GM18511 (cell line): Measurements from ENCODE around the gene CD163L1.

Experiments used
- ATAC-seq: cut with Tn5 transposase; IDR thresholded peaks from one replicate; pipeline ENCODE4 v1.9.1; 2021; ENCODE audit warnings: mild to moderate bottlenecking, moderate library complexity; ENCODE audit not compliant: unreplicated experiment

Gene CD163L1

DNA sequence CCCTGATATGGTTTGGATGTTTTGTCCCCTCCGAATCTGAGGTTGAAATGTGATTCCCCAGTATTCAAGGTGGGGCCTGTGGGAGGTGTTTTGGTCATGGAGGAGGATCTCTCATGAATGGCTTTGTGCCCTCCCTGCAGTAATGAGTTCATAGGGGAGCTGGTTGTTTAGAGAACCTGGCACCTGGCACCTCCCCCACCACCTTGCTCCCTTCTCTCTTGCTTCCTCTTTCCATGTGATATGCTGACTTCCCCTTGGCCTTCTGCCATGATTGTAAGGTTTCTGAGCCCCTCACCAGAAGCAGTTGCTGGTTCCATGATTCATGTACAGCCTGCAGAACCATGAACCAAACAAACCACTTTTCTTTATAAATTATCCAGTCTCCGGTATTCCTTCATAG, 32.6 kb downstream of the CD163L1 start:
- ATAC-seq: no peak

DNA sequence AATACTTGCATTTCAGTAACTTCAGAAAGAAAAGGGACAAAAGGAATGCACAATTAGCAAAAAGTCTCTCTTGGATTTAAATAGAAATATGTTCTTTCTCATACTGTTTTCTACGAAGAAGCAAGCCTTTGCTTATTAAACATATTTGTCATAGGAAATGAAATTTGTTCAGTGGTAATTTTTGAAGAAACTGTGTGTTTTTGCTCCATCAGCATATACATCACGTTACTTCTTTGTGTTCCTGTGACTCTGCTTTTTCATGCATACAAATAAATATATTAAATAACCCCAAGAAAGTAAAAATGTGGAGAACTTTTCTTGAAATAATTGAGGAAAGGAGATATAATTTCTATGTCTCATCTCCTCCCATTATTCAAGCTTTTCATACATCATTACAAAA, 39.7 kb downstream of the CD163L1 start:
- ATAC-seq: no peak

DNA sequence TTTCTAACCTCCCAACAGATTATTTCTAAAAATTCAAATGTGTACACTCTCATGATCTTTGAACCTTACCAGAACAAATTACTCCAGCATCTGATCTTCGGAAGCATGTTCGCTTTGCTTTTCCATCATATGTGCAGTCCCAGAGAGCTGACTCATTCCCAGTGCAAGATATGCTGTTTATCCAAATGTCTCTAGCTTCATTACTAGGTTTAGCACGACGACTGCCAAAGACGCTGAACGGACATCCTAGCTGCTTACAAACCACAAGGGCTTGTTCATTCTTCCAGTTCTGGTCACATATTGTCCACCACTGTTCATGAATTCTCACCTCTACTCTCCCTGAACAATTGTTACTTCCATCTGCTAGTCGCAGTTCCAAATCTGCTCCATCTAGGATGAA, 40.5 kb downstream of the CD163L1 start:
- no peak for ATAC-seq

DNA sequence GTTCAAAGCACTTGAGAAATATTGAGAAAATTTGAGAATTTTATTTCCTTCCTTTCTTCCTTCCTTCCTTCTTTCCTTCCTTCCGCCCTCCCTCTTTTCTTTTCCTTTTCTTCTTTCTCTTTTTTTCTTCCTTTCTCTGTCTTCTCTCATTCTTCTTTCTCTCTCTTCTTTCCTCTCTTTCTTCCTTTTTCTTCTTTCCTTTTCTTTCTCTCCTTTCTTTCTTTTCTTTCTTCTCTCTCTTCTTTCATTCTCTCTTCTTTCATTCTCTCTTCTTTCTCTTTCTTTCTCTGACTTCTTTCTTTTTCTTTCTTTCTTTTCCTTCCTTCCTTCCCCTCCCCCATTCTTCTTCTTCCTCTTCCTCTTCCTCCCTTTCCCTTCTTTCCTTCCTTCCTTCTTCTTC, 44.9 kb downstream of the CD163L1 start:
- ATAC-seq: no peak

DNA sequence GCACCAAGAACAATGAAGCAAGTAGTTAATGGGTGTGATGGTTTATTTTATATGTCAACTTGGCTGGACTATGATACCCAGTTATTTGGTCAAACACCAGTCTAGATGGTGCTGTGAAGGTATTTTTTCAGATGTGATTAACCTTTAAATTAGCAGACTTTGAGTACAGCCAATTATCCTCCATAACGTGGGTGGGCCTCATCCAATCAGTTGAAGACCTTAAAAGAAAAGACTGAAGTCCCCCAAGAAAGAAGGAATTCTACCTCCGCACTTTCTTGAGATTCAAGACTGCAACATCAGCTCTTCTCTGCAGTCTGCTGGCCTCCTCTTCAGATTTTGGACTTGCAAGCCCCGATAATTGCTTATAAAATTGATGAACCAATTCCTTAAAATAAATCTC, 47.5 kb downstream of the CD163L1 start:
- ATAC-seq: no peak

DNA sequence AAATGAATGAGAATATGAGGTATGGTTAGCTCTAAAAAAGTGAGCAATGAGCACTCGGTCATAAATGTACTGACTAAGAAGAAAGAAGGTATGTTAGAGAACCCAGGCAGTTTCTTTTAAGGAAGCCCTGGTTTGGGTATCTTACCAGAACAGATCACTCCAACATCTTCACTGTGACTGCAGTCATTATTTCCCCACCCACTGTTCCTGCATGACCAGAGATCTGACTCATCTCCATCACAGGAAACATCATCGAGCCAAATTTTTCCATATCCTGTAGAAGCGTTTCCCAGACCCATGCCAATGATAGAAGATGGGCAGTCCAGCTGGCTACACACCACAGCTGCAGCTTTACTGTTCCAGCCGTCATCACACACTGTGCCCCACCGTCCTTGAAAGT, 48.0 kb downstream of the CD163L1 start:
- ATAC-seq: no peak

DNA sequence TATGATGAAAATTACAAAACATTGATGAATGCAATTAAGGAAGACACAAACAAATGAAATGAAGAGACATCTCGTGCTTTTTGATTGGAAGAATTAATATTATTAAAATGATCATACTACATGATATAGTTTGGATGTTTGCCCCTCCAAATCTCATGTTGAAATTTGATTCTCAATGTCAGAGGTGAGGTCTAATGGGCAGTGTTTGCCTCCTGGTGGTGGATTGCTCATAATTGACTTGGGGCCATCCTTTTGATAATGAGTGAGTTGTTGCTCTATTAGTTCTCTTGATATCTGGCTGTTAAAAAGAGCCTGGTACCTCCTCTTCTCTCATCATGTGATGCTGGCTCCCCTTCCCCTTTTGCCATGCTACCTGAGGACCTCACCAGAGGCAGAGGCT, 56.7 kb downstream of the CD163L1 start:
- ATAC-seq: no peak

DNA sequence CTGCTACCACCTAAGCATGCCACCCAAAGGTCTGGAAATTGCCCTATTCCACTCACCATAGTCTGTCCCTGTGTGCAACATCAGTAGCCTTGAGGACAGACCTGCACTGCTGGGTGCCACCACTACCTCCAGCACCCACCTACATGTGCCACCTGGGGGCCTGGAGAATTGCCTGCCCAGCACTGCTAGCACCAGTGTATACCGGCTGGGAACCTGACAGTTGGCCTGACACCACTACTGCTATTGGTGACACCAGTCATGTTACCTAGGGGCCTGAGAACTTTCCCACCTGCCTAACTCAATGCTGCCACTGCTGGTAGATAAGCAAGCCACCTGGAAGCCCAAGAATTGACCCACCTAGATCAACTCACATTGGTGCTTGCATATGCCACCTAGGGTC, 60.8 kb downstream of the CD163L1 start:
- no peak for ATAC-seq

DNA sequence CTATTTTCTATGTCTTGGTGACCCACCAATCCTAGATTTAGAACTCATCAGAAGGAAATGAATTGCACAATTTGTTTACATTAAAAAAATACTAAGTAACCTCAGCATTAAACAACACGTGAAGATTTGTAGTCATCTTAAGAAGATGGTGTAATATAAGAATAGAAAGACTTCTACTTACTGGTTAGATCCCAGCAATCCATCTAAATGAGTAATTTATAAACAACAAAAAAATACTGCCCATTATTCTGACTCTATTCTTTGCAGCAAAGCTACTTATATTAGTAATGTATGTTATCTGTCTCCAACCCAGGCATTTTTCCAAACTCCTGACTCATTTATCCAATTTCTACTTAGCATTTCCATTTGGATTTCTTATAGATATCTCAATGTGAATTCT, 67.8 kb downstream of the CD163L1 start:
- ATAC-seq: no peak

DNA sequence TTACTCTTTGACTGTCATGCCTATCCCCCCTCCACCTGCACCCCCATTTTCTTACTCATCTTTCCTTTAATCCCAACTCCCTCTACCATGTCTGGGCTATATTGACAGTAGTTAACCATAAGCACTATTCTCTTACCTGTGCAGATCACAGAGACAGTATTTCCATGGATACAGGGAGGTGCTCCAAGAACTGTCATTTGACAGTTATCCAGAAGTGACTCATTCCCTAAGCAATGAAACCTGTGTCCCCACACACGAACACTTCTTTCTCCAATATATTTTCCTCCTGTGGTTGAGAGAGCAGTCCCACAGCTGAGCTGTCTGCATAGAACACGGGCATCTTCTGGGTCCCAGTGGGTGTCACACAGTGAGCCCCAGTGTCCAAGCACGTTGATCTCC, 68.8 kb downstream of the CD163L1 start:
- ATAC-seq: no peak

DNA sequence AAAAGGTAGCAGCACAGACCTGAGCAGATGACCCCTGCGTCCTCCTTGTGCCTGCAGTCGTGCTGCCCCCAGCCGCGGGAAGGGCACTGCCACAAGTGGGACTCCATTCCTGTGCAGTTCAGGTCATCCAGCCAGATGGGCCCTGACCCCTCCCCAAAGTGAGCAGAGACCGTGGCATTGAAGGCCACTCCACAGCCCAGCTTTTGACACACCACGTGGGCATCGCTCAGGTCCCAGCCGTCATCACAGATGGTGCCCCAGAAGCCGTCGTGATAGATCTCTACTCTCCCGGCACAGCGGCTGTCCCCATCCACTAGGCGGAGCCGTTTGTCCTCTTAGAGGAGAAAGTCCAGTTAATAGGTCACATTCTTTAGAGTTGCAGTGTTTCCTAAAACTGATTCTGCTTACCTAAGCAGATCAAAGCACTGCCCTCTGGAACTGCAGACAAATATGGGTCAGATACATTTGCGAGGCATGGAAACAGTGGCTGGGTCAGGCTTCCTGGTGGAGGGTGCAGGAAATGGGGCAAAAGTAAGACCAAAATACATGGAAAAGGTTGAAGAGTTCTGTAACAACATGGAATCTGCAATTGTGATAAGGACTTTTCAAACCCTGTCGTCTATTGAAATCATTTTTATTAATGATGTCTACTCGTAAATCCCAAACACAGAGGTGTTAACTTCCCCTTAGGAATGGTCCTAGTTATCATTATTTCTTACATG, 69.4 kb downstream of the CD163L1 start:
- ATAC-seq: no peak

DNA sequence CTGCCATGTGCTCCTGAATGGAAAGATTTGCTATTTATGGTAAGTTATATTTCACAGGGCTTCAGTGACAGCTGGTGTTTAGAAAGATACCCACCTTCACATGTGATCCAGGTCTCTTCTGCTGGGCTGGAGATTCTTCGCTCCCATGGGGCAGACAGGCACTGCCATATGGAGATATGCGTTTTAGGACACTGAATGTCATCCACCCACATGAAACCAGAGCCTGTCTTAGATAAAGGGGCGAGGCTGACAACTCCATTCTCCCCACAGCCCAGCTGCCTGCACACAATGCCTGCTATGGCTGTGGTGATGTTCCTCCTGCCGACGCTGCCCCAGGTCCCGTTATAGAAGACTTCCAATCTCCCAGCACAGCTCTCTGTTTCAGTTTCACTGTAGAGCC, 70.7 kb downstream of the CD163L1 start:
- no peak for ATAC-seq

DNA sequence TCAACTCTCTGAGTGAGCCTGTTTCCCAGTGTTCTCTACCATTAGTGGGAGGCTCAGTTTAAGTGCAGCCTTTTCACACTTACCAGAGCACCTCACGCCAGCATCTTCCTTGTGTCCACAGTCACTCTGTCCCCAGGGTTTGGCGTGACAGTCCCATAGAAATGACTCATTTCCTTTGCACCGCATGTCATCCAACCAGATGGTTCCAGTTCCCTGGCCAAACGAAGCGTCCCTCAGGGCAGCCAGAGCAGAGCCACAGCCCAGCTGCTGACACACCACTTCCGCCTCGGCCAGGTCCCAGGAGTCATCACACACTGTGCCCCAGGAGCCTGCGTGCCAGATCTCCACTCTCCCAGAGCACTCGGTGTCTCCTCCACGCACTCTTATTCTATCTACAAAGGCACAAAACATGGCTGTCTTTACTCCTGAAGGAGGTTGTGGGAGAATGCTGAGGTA, 74.7 kb downstream of the CD163L1 start:
- no peak for ATAC-seq

DNA sequence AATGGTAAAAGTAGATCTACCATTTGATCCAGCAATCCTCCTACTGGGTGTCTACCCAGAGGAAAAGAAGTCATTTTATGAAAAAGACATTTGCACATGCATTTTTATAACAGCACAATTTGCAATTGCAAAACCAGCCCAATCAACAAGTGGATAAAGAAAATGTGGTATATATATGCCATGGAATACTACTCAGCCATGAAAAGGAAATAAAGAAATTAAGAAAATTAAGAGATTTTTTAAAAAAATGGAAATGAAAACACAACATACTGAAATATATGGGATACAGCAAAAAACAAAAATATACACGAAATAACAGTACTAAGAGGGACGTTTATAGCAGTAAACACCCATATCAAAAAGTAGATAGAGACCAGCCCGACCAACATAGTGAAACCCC, 81.2 kb downstream of the CD163L1 start:
- no peak for ATAC-seq

DNA sequence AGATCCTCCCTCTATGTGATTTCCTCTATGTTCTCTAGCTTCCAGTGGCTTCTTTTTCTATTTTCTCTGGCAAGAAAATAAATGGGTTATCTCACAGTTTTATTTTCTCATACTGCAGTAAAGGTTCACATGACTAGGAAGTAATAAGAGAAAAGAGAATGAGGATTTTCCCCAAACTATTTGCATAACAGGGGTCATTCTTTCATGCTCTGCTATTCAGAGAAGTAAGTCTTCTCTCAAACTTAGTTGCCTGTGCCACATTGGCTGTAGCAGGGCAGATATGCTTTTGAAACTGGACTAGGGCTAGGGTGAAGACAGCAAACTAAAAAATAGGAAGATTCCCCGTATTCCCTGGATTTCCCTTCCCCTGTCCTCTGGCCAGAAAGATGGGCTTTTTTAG, 82.7 kb downstream of the CD163L1 start:
- no peak for ATAC-seq

DNA sequence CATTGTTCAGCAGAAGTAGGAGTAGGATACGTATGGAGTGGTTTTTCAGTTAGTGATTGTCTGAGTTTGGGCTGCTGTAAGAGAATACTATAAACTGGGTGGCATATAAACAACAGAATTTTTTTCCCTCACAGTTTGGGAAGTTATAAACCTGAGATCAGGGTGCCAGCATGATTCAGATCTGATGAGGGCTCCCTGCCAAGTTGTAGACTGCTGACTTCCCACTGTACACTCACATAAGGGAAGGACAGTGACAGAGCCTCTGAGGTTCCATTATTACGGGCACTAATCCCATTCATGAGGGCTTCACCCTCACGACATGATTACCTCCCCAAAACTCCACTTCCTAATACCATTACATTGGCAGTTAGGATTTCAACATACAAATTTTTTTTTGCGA, 89.4 kb downstream of the CD163L1 start:
- no peak for ATAC-seq

DNA sequence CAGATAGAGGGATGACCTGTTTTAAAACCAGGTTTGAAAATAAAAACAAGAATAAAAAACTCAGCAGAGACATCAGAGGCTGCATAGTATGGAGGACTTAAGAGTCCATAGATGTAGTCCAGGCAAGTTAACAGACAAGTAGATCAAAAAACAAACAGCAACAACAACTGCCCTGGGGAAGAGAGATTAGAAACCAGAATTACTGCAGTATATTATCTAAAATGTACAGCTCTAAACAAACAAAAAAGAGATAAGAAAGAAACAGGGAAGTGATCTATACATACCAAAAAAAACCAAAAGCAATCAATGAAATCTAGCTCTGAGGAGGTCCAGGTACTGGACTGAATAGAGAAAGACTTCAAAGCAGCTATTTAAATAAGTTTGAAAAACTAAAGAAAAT, 91.3 kb downstream of the CD163L1 start:
- ATAC-seq: no peak

DNA sequence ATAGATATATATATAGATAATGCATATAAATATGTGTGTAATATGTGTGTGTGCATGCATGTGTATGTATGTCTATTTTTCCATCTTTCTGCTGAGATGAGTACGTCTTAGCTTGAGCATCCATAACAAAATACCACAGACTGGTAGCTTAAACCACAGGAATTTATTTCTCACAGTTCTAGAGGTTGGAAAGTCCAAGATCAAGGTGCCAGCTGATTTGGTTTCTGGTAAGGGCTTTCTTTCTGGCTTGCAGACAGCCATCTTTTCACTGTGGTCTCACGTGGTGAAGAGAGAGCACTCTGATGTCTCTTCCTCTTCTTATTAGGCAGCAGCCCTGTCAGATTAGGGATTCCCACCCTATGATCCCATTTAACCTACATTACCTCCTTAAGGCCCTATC, 92.8 kb downstream of the CD163L1 start:
- ATAC-seq: no peak

DNA sequence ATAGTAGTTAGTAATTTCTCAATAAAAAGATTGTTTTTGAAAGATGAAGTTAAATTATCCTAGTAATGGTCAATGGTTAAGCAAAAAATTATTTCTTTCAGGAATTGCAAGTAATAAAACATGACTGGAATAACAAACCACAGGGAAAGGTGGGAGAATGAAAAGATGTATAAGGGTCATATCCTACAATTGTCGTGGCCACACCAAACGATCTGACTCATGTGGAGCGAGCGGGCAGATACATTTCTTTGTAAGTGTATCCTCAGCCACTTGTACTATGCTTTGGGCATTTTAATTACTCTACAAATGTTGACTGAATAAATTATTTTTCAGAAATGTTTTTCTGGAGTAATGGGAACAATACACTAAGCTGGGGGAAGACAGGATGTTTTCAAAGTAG, 94.5 kb downstream of the CD163L1 start:
- ATAC-seq: no peak

DNA sequence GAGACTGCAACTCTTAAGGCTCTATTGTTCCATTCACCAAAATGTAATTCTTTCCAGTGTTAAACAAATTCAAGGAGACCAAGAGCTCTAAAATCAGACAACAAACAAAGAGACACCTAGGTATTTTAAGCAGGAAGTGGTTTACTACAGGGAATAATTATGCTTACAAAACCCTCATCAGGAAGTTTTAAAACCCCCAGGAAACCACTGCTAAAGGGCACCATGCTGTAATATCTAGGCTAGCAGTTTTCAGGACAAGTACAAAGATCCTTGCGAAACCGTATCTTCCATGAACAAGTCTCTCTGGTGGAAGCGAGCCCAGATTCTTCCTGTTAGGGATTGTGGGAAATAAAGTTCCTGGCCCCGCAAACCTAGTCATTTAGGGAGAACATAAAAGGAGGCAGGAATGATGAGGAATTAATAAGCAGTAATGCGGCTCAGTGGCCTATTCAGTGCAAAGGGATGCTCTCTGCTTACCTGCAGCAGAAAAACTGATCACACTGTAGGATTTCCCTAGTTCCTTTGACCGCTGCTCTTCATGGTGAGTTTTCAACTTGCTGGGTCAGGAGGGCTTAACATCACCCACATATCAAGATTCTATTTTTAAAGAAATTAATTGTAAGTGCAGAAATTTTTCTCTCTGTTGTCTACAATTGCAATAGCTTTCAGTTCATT, 97.3 kb downstream of the CD163L1 start:
- ATAC-seq: no peak

DNA sequence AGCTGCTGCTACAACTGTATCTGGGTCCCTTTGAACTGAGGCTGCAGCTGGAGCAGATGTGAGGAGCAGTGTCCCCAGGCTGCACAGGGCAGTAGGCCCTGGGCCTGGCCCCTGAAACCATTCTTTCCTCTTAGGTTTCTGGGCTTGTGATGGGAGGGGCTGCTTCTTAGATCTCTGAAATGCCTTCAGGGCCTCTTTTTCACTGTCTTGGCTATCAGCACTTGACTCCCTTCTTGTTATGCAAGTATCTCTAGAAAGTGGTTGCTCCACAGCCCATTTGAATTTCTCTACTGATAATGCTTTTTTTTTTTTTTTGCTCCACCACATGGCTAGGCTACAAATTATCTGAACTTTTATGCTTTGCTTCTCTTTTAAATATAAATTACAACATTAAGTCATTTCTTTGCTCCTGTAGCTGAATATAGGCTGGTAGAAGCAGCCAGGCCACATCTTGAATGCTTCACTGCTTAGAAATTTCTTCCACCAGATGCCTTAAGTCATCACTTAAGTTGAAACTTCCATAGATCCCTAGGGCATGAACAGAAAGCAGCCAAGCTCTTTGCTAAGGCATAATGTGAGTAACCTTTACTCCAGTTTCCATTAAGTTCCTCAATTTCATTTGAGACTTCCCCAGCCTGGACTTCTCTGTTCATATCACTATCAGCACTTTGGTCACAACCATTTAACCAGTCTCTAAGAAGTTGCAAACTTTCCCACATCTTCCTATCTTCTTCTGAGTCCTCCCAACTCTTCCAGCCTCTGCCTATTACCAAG, 98.9 kb downstream of the CD163L1 start:
- ATAC-seq: no peak

DNA sequence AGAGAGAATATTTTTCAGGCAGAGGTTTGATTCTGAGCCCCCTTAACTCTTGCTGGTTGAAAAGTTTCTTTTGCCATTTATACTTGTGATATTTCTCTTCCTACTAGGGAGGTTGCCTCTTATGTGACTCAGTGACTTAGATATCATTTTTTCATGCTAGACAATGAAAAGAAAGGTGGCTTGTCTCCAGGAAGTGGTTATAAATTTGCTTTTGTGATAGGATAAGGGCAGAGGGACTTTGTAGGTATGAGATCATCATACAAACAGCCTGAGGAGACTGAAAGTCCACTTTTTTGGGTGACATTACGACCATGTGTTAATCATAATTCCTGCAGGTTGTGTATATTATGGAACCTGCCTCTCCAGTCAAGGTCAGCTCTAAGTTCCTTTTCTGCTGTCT, 104.3 kb downstream of the CD163L1 start:
- ATAC-seq: no peak
